Keratinocyte (primary cell): ENCODE measurements around the gene DSC2.

ENCODE experiments used
- CTCF ChIP-seq, 3 experiments: IDR thresholded peaks in 1 of 3; conservative IDR thresholded peaks in 1 of 3; optimal IDR thresholded peaks in 1 of 3; 2 replicates in 2 of 3; 3 replicates in 1 of 3; pipeline versions ENCODE3 to v1.5.1; 2011; ENCODE audit warnings: low read length in 3 of 3, mild to moderate bottlenecking in 3 of 3, moderate library complexity in 2 of 3, control low read depth in 1 of 3, inconsistent platforms in 1 of 3; ENCODE audit not compliant: insufficient read depth in 2 of 3; ENCODE audit errors: extremely low read depth in 1 of 3
- EZH2 ChIP-seq: IDR thresholded peaks from one replicate; pipeline ENCODE4 v1.6.1; 2012; ENCODE audit warnings: inconsistent platforms, mild to moderate bottlenecking, low read length, moderate library complexity

GRCh38 chr18:31088532-31088931, 13.7 kb downstream of the DSC2 start:
- TF ChIP-seq CTCF (optimal IDR thresholded peaks at IDR 0.05 in 1 of 3, IDR thresholded peaks at IDR 0.05 in 1 of 3, conservative IDR thresholded peaks at IDR 0.05 in 1 of 3; ENCODE audit: extremely low read depth in 1 of 3, insufficient read depth in 2 of 3, low read length in 3 of 3) (no peak), EZH2 (no peak)
